GM12892 (cell line): ENCODE measurements around the gene CD28.

Experiments
- DNase-seq: peaks from one replicate; pipeline ENCODE4 v3.0.0; 2011; ENCODE audit not compliant: insufficient read length
- FAIRE-seq: peaks from 2 replicates; lab custom pipeline; 2011; peaks lifted over from hg19 to GRCh38; lab: Jason Lieb, UNC
- POLR2A ChIP-seq: IDR thresholded peaks from 2 replicates; pipeline ENCODE4 v1.6.1; 2011; ENCODE audit warnings: low read depth, low read length, control low read depth
- POLR2AphosphoS5 ChIP-seq: IDR thresholded peaks from 2 replicates; pipeline ENCODE4 v1.6.1; 2011; ENCODE audit warnings: low read depth, low read length, control low read depth
- TAF1 ChIP-seq: IDR thresholded peaks from 2 replicates; pipeline ENCODE4 v1.6.1; 2011; ENCODE audit warnings: low read depth, mild to moderate bottlenecking, control low read depth, low read length, borderline replicate concordance

The CD28 gene

GRCh38 chr2:203673933-203674332 is 32.5 kb upstream of the CD28 start:
- DNase-seq = peak; percentile 25
- FAIRE-seq = peak; percentile 90
- no peak for TF ChIP-seq POLR2AphosphoS5
- no peak for TF ChIP-seq TAF1
- no peak for TF ChIP-seq POLR2A

- DNase-seq (no peak), FAIRE-seq (peak; percentile 42)
- TF ChIP-seq TAF1 (no peak), POLR2AphosphoS5 (no peak), POLR2A (no peak)
Measured at GRCh38 chr2:203675086-203675485, 31.4 kb upstream of the CD28 start.

- TF ChIP-seq POLR2A (no peak), TAF1 (no peak), POLR2AphosphoS5 (no peak)
- FAIRE-seq (no peak), DNase-seq (no peak)
Measured at GRCh38 chr2:203678971-203679370, 27.5 kb upstream of the CD28 start.

- no peak for TF ChIP-seq POLR2A
- no peak for TF ChIP-seq TAF1
- no peak for TF ChIP-seq POLR2AphosphoS5
- FAIRE-seq = no peak
- no peak for DNase-seq
Measured at GRCh38 chr2:203679401-203679800, 27.0 kb upstream of the CD28 start.

- no peak for FAIRE-seq
- TF ChIP-seq TAF1 = no peak
- no peak for TF ChIP-seq POLR2A
- TF ChIP-seq POLR2AphosphoS5 = no peak
- DNase-seq = no peak
Measured at GRCh38 chr2:203681978-203682377, 24.5 kb upstream of the CD28 start.

- no peak for FAIRE-seq
- no peak for TF ChIP-seq POLR2A
- TF ChIP-seq POLR2AphosphoS5 = no peak
- TF ChIP-seq TAF1 = no peak
- DNase-seq = no peak
Measured at GRCh38 chr2:203682688-203683130, 23.7 kb upstream of the CD28 start.

GRCh38 chr2:203683421-203683820 is 23.0 kb upstream of the CD28 start:
- no peak for DNase-seq
- no peak for TF ChIP-seq POLR2A
- no peak for TF ChIP-seq TAF1
- no peak for TF ChIP-seq POLR2AphosphoS5
- FAIRE-seq = no peak

GRCh38 chr2:203683932-203684556 is 22.4 kb upstream of the CD28 start:
- TF ChIP-seq TAF1 = no peak
- peak; percentile 81 for FAIRE-seq
- no peak for DNase-seq

- TF ChIP-seq POLR2AphosphoS5 (no peak), TAF1 (no peak), POLR2A (no peak)
- DNase-seq (no peak), FAIRE-seq (no peak)
Measured at GRCh38 chr2:203685081-203685621, 21.3 kb upstream of the CD28 start.

GRCh38 chr2:203685789-203686420 is 20.5 kb upstream of the CD28 start:
- FAIRE-seq = no peak
- DNase-seq = no peak
- TF ChIP-seq TAF1 (no peak), POLR2A (no peak), POLR2AphosphoS5 (no peak)

DNA sequence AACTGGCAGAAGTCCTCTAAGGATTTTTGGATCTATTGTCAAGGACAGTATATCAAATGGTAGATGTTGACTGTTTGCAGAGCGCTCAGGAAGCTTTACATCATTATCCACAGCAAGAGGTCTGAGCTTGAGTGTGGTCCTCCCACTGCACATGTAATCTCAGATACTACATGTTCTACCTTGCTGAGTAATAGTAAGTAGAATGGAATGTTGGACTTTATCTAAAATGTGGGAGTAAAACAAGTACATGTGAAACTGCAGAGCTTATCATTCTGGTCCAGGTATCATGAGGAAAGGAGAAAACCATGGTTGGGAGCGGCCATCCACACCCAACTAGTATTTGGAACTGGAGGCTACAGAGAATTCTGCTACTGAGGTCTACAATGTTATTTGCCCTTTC is 19.3 kb upstream of the CD28 start:
- no peak for TF ChIP-seq POLR2AphosphoS5
- no peak for TF ChIP-seq TAF1
- no peak for TF ChIP-seq POLR2A
- FAIRE-seq = no peak
- DNase-seq = no peak

DNA sequence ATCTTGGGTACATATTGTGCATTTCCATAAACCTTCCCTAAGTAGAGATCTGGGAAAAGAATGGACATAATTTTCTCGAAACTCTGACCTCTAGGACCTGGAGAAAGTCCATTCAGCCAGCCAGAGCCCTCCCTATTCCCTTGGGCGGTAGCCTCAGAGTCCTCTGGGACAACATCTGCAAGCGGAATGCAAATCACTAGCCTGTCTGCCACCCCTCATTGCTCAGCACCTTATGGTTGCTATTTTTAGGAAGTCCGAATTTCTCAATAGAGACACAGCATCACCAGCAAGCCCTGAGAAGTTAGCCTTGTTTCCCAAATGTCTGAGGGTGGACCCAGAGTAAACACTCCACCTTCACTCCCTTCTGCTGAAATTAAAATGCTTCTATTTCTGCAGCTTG is 17.6 kb upstream of the CD28 start:
- TF ChIP-seq TAF1 (no peak), POLR2A (no peak), POLR2AphosphoS5 (no peak)
- FAIRE-seq (peak; percentile 92), DNase-seq (no peak)

- no peak for TF ChIP-seq TAF1
- no peak for TF ChIP-seq POLR2AphosphoS5
- no peak for TF ChIP-seq POLR2A
- FAIRE-seq (no peak), DNase-seq (no peak)
Measured at GRCh38 chr2:203689426-203690116, 16.9 kb upstream of the CD28 start.
